Measurements from ENCODE around the gene KIAA1549.

The KIAA1549 gene

DNA sequence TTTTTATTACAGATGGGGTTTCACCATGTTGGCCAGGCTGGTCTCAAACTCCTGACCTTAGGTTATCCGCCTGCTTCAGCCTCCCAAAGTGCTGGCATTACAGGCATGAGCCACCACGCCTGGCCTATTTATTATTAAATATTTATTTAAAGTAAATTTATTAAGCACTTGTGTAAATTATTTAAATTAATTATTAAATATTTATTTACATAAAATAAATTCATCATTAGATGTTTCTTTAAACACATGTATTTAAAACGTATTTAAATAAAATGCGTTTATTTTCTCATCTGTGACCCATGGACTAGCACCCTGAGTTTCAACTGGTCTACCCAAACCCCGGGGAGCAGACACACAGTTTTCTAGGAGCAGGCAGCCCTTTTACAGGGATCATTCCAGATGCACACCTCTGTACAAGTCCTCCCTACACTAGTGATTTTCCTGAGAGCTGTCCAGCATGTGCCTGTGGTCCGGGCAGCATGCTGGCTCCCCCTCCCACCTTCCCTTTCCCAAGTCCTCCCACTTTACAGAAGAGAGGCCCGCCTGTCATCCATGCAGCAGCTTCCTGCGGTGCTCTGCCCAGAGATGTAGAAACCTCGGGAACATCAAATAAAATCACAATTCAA lies 94.0 kb downstream of the KIAA1549 start:
- no peaks in the 10 kb centered on the region for H3K36me3 ChIP-seq (ENCODE audit: control insufficient read depth, insufficient read depth, low read length)
- H3K27ac ChIP-seq (ENCODE audit: insufficient read depth, low read depth, low read length, poor library complexity, severe bottlenecking), result no peak overlapping the region
- H3K9me3 ChIP-seq (ENCODE audit: control insufficient read depth, low read length), result no peaks in the 10 kb centered on the region
- peaks cover 16% of the 10 kb centered on the region for H3K4me1 ChIP-seq (ENCODE audit: control insufficient read depth, insufficient read depth, low read length)
- H3K4me3 ChIP-seq (ENCODE audit: insufficient read depth, low read depth, low read length), result no peak overlapping the region
- no peaks in the 10 kb centered on the region for H3K27me3 ChIP-seq (ENCODE audit: control insufficient read depth, insufficient read depth, low read length, poor library complexity, severe bottlenecking)
- 80 to 90% methylated on average over 8 of the region's 9 CpGs for WGBS, 2 experiments

DNA sequence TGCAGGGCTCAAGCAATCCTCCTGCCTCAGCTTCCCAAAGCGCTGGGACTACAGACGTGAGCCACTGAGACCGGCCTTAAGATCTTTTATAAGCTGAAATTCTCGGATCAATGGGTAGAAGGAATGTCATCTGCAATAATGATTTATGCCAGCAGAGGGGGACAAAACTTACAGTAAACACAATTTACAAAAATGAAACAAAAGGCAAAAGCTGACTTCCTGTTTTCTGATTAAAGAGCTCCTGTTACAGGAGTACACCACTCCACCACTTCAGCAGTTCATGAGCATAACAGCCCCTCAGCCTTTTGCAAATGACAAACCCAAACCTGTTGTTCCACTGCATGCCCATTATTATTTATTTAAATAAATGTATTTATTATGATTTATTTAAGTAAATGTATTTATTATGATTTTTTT lies 94.7 kb downstream of the KIAA1549 start:
- Histone ChIP-seq H3K9me3 (ENCODE audit: control insufficient read depth, low read length) (no peaks in the 10 kb centered on the region), H3K4me3 (ENCODE audit: insufficient read depth, low read depth, low read length) (no peak overlapping the region), H3K4me1 (ENCODE audit: control insufficient read depth, insufficient read depth, low read length) (peaks cover 16% of the 10 kb centered on the region), H3K27me3 (ENCODE audit: control insufficient read depth, insufficient read depth, low read length, poor library complexity, severe bottlenecking) (no peaks in the 10 kb centered on the region), H3K27ac (ENCODE audit: insufficient read depth, low read depth, low read length, poor library complexity, severe bottlenecking) (no peak overlapping the region), H3K36me3 (ENCODE audit: control insufficient read depth, insufficient read depth, low read length) (no peaks in the 10 kb centered on the region)
- 82 to 90% methylated on average over 4 of the region's 4 CpGs for WGBS, 2 experiments

DNA sequence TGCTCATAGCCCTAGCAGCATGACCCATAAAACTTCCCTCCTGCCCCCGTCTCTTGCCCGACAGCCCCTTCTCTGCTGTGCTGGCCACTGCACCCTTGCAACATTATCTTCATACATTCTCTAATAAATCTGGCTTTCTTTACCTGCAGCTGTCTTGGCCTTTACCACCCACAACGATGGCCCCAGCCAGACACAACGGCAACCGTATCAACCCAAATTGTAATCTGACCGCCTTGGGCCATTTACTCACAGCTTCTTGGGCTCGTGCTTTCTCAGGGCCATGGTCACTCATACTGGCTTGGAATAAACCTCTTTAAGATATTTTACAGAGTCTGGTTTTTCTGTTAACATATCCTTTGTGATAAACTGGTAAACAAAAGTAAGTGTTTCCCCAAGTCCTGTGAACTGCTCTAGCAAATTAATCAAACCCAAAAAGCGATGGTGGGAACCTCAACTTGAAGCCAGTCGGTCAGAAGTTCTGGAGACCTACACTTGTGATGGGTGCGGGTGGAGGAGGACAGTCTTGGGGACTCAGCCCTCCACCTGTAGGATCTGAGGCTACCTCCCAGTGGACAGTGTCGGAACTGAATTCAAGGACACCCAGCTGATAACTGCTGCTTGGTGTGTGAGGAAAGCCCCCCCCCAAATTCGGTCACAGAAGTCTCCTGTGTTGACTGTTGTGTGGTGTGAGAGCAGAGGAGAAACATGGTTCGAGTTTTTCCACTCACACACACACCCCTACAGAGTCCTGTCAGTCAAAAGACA lies 95.6 kb downstream of the KIAA1549 start:
- 94 to 96% methylated on average over 11 to 13 of the region's 13 CpGs for WGBS, 2 experiments
- no peaks in the 10 kb centered on the region for H3K9me3 ChIP-seq (ENCODE audit: control insufficient read depth, low read length)
- peaks cover 8% of the 10 kb centered on the region for H3K4me1 ChIP-seq (ENCODE audit: control insufficient read depth, insufficient read depth, low read length)
- no peak overlapping the region for H3K4me3 ChIP-seq (ENCODE audit: insufficient read depth, low read depth, low read length)
- no peak overlapping the region for H3K27ac ChIP-seq (ENCODE audit: insufficient read depth, low read depth, low read length, poor library complexity, severe bottlenecking)
- H3K27me3 ChIP-seq (ENCODE audit: control insufficient read depth, insufficient read depth, low read length, poor library complexity, severe bottlenecking), result no peaks in the 10 kb centered on the region
- peaks cover 9% of the 10 kb centered on the region for H3K36me3 ChIP-seq (ENCODE audit: control insufficient read depth, insufficient read depth, low read length)

DNA sequence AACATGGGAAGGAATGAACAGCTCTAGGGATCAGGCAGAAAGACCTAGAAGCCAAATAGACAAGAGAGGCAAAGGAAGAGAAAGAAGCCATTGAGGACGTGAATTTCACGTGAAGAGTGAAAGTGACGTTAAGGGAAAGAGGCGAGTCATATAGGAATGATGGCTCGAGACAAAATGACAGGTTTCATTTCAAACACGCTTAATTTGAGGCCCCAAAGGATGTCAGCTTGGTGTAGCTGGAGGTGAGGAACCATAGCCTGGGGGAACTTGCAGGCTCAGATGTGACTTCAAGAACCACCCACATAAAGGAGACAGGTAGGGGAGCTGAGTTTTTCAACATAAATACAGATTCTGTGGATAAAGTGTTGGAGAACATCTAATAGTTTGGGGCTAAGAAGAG lies 98.9 kb downstream of the KIAA1549 start:
- peaks cover 15% of the 10 kb centered on the region for H3K36me3 ChIP-seq (ENCODE audit: control insufficient read depth, insufficient read depth, low read length)
- 95 to 96% methylated on average over 6 of the region's 6 CpGs for WGBS, 2 experiments

DNA sequence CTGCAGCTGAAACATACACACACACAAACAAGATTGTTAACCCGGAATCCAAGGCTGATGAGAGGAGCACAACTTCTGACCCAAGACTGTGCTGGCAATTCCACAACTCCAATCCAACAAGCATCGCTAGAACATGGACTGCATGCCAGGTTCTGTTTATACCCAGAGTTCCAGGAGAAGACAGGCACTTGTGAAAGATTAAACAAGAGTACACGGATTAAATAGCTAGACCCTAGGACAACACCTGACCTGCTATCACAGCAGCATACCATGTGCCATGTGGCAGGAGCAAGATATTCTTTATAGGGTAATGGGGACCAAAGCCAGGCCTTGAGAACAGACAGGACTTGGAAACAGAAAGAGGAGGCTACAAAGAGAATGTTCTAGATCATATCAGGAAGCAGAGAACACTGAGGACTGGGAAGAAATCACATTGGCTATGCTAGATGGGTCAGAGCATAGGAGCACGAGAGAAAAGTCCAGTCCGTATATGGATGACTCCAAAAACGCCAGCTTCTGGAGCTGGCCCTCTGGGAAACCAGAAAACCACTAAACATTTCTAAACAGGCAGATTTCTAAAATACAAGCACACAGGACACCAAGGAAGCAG lies 99.5 kb downstream of the KIAA1549 start:
- no peaks in the 10 kb centered on the region for H3K4me1 ChIP-seq (ENCODE audit: control insufficient read depth, insufficient read depth, low read length)
- H3K9me3 ChIP-seq (ENCODE audit: control insufficient read depth, low read length), result no peaks in the 10 kb centered on the region
- H3K4me3 ChIP-seq (ENCODE audit: insufficient read depth, low read depth, low read length), result no peak overlapping the region
- no peak overlapping the region for H3K27ac ChIP-seq (ENCODE audit: insufficient read depth, low read depth, low read length, poor library complexity, severe bottlenecking)
- H3K36me3 ChIP-seq (ENCODE audit: control insufficient read depth, insufficient read depth, low read length), result peaks cover 16% of the 10 kb centered on the region
- no peaks in the 10 kb centered on the region for H3K27me3 ChIP-seq (ENCODE audit: control insufficient read depth, insufficient read depth, low read length, poor library complexity, severe bottlenecking)
- 89 to 90% methylated on average over 6 of the region's 6 CpGs for WGBS, 2 experiments

More for the DNA sequence above, 98.9 kb downstream of the KIAA1549 start:
- no peaks in the 10 kb centered on the region for H3K27me3 ChIP-seq (ENCODE audit: control insufficient read depth, insufficient read depth, low read length, poor library complexity, severe bottlenecking)
- no peaks in the 10 kb centered on the region for H3K9me3 ChIP-seq (ENCODE audit: control insufficient read depth, low read length)
- H3K27ac ChIP-seq (ENCODE audit: insufficient read depth, low read depth, low read length, poor library complexity, severe bottlenecking), result no peak overlapping the region
- peaks cover under 1% of the 10 kb centered on the region for H3K4me1 ChIP-seq (ENCODE audit: control insufficient read depth, insufficient read depth, low read length)
- no peak overlapping the region for H3K4me3 ChIP-seq (ENCODE audit: insufficient read depth, low read depth, low read length)

DNA sequence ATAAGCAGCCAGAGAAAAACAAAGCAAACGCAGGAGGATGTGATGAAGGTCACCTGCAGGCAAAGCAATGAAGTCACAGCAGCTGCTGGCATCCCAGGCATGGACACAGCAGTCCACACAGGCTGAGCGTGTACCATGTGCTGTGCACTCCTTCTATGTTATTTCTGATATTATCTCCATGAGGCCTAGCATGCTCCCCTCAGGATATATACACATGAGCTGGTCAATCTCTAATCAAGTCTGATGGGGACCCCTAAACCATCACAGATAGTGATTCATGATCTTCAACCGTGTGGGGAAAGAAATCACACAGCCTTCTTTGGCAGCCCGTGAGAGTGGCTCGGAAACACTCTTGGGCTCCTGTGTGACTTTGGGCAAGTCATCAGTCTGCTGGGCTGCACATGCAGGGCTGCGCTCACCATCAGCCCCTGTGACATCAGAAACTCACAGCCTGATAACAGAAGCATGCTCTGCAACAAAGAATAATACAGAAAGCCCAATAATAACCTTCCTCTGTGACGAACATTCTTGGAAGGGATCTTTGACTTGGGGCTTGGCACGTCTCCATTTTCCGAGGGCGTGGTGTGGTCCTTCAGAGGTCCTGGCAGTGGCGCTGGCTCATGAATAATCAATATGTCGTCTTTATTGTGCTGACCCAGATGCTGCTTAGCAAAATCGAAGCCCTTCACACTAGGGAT lies 100.2 kb downstream of the KIAA1549 start:
- Histone ChIP-seq H3K27me3 (ENCODE audit: control insufficient read depth, insufficient read depth, low read length, poor library complexity, severe bottlenecking) (no peaks in the 10 kb centered on the region), H3K36me3 (ENCODE audit: control insufficient read depth, insufficient read depth, low read length) (peaks cover 19% of the 10 kb centered on the region), H3K27ac (ENCODE audit: insufficient read depth, low read depth, low read length, poor library complexity, severe bottlenecking) (no peak overlapping the region), H3K4me1 (ENCODE audit: control insufficient read depth, insufficient read depth, low read length) (no peaks in the 10 kb centered on the region), H3K9me3 (ENCODE audit: control insufficient read depth, low read length) (no peaks in the 10 kb centered on the region), H3K4me3 (ENCODE audit: insufficient read depth, low read depth, low read length) (no peak overlapping the region)
- 95% methylated on average over 13 of the region's 13 CpGs for WGBS, 2 experiments

DNA sequence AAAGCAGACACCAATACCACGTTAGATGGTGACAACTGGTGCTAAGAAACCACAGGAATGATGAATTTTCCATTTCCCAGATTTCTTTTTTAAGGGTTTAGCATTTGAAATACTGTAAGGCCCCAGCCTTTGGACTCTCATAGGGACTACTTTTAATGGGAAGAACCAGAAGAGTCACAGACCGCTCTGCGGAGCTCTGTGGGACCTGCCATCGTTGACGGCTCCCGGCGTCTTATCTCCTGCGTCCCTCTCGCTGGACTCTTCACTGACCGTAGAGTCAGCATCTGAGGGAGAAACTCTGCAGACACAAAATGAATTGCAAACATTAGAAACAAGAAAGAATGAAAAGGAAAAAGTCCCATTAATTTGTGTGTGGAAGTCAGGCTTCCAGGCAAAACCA lies 101.8 kb downstream of the KIAA1549 start:
- no peak overlapping the region for H3K27ac ChIP-seq (ENCODE audit: insufficient read depth, low read depth, low read length, poor library complexity, severe bottlenecking)
- WGBS, 2 experiments, result 94 to 96% methylated on average over 10 of the region's 10 CpGs
- no peaks in the 10 kb centered on the region for H3K9me3 ChIP-seq (ENCODE audit: control insufficient read depth, low read length)

DNA sequence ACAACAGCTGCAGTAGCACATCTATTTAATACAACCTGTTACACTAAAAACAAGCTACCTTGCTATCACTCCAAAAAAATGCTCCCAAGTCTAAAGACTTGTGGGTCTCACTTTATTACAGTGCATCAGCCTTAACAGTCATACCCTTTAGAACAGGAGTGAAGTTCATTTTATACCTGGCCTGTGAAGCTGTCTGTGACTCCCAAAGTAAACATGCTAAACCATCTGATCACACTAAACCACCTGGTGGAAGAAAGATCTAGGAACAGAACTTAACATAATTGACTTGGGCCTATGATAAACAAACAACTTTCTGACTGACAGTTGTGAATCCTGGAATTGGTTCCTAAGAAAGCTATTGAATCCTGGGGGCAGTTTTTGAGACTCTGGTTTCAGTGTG lies 102.3 kb downstream of the KIAA1549 start:
- Histone ChIP-seq H3K4me3 (ENCODE audit: insufficient read depth, low read depth, low read length) (no peak overlapping the region), H3K36me3 (ENCODE audit: control insufficient read depth, insufficient read depth, low read length) (peaks cover 19% of the 10 kb centered on the region), H3K9me3 (ENCODE audit: control insufficient read depth, low read length) (no peaks in the 10 kb centered on the region), H3K27me3 (ENCODE audit: control insufficient read depth, insufficient read depth, low read length, poor library complexity, severe bottlenecking) (no peaks in the 10 kb centered on the region), H3K4me1 (ENCODE audit: control insufficient read depth, insufficient read depth, low read length) (no peaks in the 10 kb centered on the region), H3K27ac (ENCODE audit: insufficient read depth, low read depth, low read length, poor library complexity, severe bottlenecking) (no peak overlapping the region)

More for the DNA sequence above, 101.8 kb downstream of the KIAA1549 start:
- peaks cover 19% of the 10 kb centered on the region for H3K36me3 ChIP-seq (ENCODE audit: control insufficient read depth, insufficient read depth, low read length)
- no peaks in the 10 kb centered on the region for H3K4me1 ChIP-seq (ENCODE audit: control insufficient read depth, insufficient read depth, low read length)
- no peak overlapping the region for H3K4me3 ChIP-seq (ENCODE audit: insufficient read depth, low read depth, low read length)
- no peaks in the 10 kb centered on the region for H3K27me3 ChIP-seq (ENCODE audit: control insufficient read depth, insufficient read depth, low read length, poor library complexity, severe bottlenecking)

DNA sequence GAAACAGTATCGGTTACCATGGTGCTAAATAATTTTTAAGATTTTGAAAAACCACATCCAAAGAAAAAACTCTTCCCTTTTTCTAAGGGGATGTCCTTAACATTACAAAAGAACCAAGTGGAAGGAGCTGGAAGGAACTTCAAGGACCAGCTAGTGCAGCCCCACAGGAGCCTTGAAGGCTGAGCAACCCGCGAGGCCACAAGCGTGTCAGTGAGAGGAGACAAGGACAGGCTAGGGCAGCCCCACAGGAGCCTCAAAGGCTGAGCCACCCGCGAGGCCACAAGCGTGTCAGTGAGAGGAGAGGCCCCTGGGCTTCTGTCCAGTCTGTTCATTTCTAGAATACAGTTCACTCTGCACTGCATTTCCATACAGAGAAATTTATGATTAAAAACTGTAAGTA lies 103.1 kb downstream of the KIAA1549 start:
- no peak overlapping the region for H3K27ac ChIP-seq (ENCODE audit: insufficient read depth, low read depth, low read length, poor library complexity, severe bottlenecking)
- H3K4me3 ChIP-seq (ENCODE audit: insufficient read depth, low read depth, low read length), result no peak overlapping the region
- H3K9me3 ChIP-seq (ENCODE audit: control insufficient read depth, low read length), result no peaks in the 10 kb centered on the region
- peaks cover 19% of the 10 kb centered on the region for H3K36me3 ChIP-seq (ENCODE audit: control insufficient read depth, insufficient read depth, low read length)
- H3K27me3 ChIP-seq (ENCODE audit: control insufficient read depth, insufficient read depth, low read length, poor library complexity, severe bottlenecking), result no peaks in the 10 kb centered on the region
- WGBS, 2 experiments, result 90 to 95% methylated on average over 7 of the region's 7 CpGs
- peaks cover 6% of the 10 kb centered on the region for H3K4me1 ChIP-seq (ENCODE audit: control insufficient read depth, insufficient read depth, low read length)

DNA sequence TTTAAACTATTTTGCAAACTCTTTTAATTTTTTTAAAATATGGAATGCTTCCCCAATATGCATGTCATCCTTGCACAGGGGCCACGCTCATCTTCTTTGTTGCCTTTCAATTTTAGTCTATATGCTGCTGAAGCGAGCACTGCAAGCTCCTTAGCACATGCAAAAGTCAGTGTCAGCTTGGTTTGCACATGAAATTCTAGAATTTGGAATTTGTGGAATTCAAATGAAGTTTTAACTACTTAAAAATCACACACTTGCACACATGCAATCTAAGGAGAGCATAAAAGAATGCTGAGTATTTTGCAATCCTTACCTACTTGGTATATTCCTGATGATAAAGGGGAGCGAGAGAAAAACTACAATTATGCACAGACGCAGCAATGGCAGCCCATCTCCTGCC lies 104.9 kb downstream of the KIAA1549 start:
- H3K4me1 ChIP-seq (ENCODE audit: control insufficient read depth, insufficient read depth, low read length), result peaks cover 11% of the 10 kb centered on the region
- H3K27me3 ChIP-seq (ENCODE audit: control insufficient read depth, insufficient read depth, low read length, poor library complexity, severe bottlenecking), result no peaks in the 10 kb centered on the region
- H3K9me3 ChIP-seq (ENCODE audit: control insufficient read depth, low read length), result no peaks in the 10 kb centered on the region
- 98 to 99% methylated on average over 4 of the region's 4 CpGs for WGBS, 2 experiments
- no peak overlapping the region for H3K27ac ChIP-seq (ENCODE audit: insufficient read depth, low read depth, low read length, poor library complexity, severe bottlenecking)
- H3K4me3 ChIP-seq (ENCODE audit: insufficient read depth, low read depth, low read length), result no peak overlapping the region
- peaks cover 18% of the 10 kb centered on the region for H3K36me3 ChIP-seq (ENCODE audit: control insufficient read depth, insufficient read depth, low read length)
